ENCODE results near the gene NKD2. TPM values are rescaled to one million over a fixed set of nuclear protein-coding genes. Genes with fewer than 3 reads are reported as not detected.

NKD2 gene
- polyA plus RNA-seq, 1 of the 3 experiments (the other 2 are of a cell fraction): not detected

- POLR2A ChIA-PET: no interaction called here
- Histone ChIP-seq H3K27me3 (ENCODE audit: insufficient read depth) (no peaks in the 10 kb centered on the region), H3K27ac (ENCODE audit: low read depth in 2 of 2, low read length in 1 of 2) (no peak overlapping the region), H3K79me2 (ENCODE audit: insufficient read depth) (no peaks in the 10 kb centered on the region), H3K9ac (no peak overlapping the region), H3K4me1 (ENCODE audit: control insufficient read depth in 1 of 2, insufficient read depth in 2 of 2, low read depth in 1 of 2, low read length in 1 of 2) (peaks cover 0 to 4% of the 10 kb centered on the region in 2 experiments; a peak in 1 of 4 replicates), H3K36me3 (replicated peaks in 1 of 2; ENCODE audit: control insufficient read depth in 1 of 2, insufficient read depth in 2 of 2, low read length in 1 of 2) (no peaks in the 10 kb centered on the region), H3K9me3 (no peaks in the 10 kb centered on the region), H3K4me3 (ENCODE audit: low read depth in 2 of 2, low read length in 1 of 2) (no peak overlapping the region), H3F3A (replicated peaks; ENCODE audit: insufficient read depth) (no peaks in the 10 kb centered on the region), H3K9me2 (no peaks in the 10 kb centered on the region), H4K20me1 (ENCODE audit: insufficient read depth) (no peaks in the 10 kb centered on the region), H3K4me2 (no peak overlapping the region), H2AFZ (ENCODE audit: low read depth) (no peak overlapping the region)
- WGBS (ENCODE audit: low lambda C conversion rate): 60% methylated on average over 8 of the region's 12 CpGs
- no peak for TF ChIP-seq FOSL2 (IDR thresholded peaks at IDR 0.05; ENCODE audit: borderline replicate concordance, low read depth)
- TF ChIP-seq TAF1 (IDR thresholded peaks at IDR 0.05; ENCODE audit: borderline replicate concordance, low read depth, low read length): no peak
- no peak for TF ChIP-seq MAX (IDR thresholded peaks at IDR 0.05; ENCODE audit: low read depth)
- no peak for TF ChIP-seq PBX3 (IDR thresholded peaks at IDR 0.05)
- TF ChIP-seq MEF2A (IDR thresholded peaks at IDR 0.05; ENCODE audit: borderline replicate concordance, low read depth): no peak
- TF ChIP-seq REST (IDR thresholded peaks at IDR 0.05; ENCODE audit: low read depth, low read length): no peak
- no peak for DNase-seq
- CTCF ChIA-PET: interaction anchor here (1.0 to 1.1 kb wide), 2 partner anchors 77 to 810 kb away, joined by 3 read pairs; no protein-coding TSS in a partner anchor
Observed at GRCh38 chr5:998246-999031, 10.2 kb upstream of the NKD2 start.

GRCh38 chr5:999032-999501 lies 9.5 kb upstream of the NKD2 start:
- DNase-seq: no peak
- TF ChIP-seq FOXJ3 (CRISPR knock-in tag; IDR thresholded peaks at IDR 0.05) (no peak), NRF1 (IDR thresholded peaks at IDR 0.05; ENCODE audit: low read depth, low read length) (no peak), SIN3A (IDR thresholded peaks at IDR 0.05; ENCODE audit: borderline replicate concordance, low read depth, low read length) (no peak), MEF2A (IDR thresholded peaks at IDR 0.05; ENCODE audit: borderline replicate concordance, low read depth) (no peak), TAF1 (IDR thresholded peaks at IDR 0.05; ENCODE audit: borderline replicate concordance, low read depth, low read length) (no peak), FOSL2 (IDR thresholded peaks at IDR 0.05; ENCODE audit: borderline replicate concordance, low read depth) (no peak), GATA2 (CRISPR knock-in tag; IDR thresholded peaks at IDR 0.05) (no peak), RFX5 (IDR thresholded peaks at IDR 0.05; ENCODE audit: low read length) (no peak), TEAD4 (IDR thresholded peaks at IDR 0.05; ENCODE audit: borderline replicate concordance, insufficient read depth) (no peak), MXI1 (IDR thresholded peaks at IDR 0.05; ENCODE audit: low read depth, low read length) (no peak), PBX3 (IDR thresholded peaks at IDR 0.05) (no peak), SMC3 (IDR thresholded peaks at IDR 0.05; ENCODE audit: low read depth, low read length) (no peak), FOXM1 (IDR thresholded peaks at IDR 0.05; ENCODE audit: low read depth) (no peak), RCOR1 (IDR thresholded peaks at IDR 0.05; ENCODE audit: low read length) (no peak), JUND (IDR thresholded peaks at IDR 0.05) (no peak), IRF3 (IDR thresholded peaks at IDR 0.05; ENCODE audit: low read depth, low read length) (no peak), RXRA (IDR thresholded peaks at IDR 0.05; ENCODE audit: borderline replicate concordance, low read depth) (no peak)

More at GRCh38 chr5:999032-999501, 9.5 kb upstream of the NKD2 start:
- no peak overlapping the region for H3K9ac ChIP-seq
- WGBS (ENCODE audit: low lambda C conversion rate): 49% methylated on average over 4 of the region's 6 CpGs
- no peaks in the 10 kb centered on the region for H3K9me2 ChIP-seq
- no peaks in the 10 kb centered on the region for H3F3A ChIP-seq (replicated peaks; ENCODE audit: insufficient read depth)
- no peak overlapping the region for H3K4me2 ChIP-seq
- H3K9me3 ChIP-seq: no peaks in the 10 kb centered on the region
- H3K4me3 ChIP-seq (ENCODE audit: low read depth in 2 of 2, low read length in 1 of 2): no peak overlapping the region
- no peaks in the 10 kb centered on the region for H3K79me2 ChIP-seq (ENCODE audit: insufficient read depth)
- peaks cover 5% of the 10 kb centered on the region; the same call in 1 of the 2 replicates for H3K27me3 ChIP-seq (ENCODE audit: insufficient read depth)
- ChIA-PET POLR2A (no interaction called here), CTCF (interaction anchor here (1.0 to 1.1 kb wide), 2 partner anchors 77 to 811 kb away, joined by 3 read pairs; no protein-coding TSS in a partner anchor)
- no peaks in the 10 kb centered on the region for H4K20me1 ChIP-seq (ENCODE audit: insufficient read depth)
- H3K36me3 ChIP-seq (replicated peaks in 1 of 2; ENCODE audit: control insufficient read depth in 1 of 2, insufficient read depth in 2 of 2, low read length in 1 of 2): no peaks in the 10 kb centered on the region
- no peak overlapping the region for H2AFZ ChIP-seq (ENCODE audit: low read depth)
- H3K4me1 ChIP-seq (ENCODE audit: control insufficient read depth in 1 of 2, insufficient read depth in 2 of 2, low read depth in 1 of 2, low read length in 1 of 2): peaks cover 0 to 4% of the 10 kb centered on the region in 2 experiments; a peak in 1 of 4 replicates
- H3K27ac ChIP-seq (ENCODE audit: low read depth in 2 of 2, low read length in 1 of 2): no peak overlapping the region
